Fibroblast of lung (primary cell): ENCODE results near the gene GRHL3. TPM values are rescaled to one million over a fixed set of nuclear protein-coding genes. Genes with fewer than 3 reads are reported as not detected.
A peak's percentile ranks its signal among the peaks of the same experiment; 100 is the strongest.

Experiments
- DNase-seq, 2 donors: peaks; one replicate each; pipeline versions ENCODE4 v3.0.0 to v3.0.0-alpha.2; 2010; ENCODE audit warnings: low read depth in 2 of 2
- H2AFZ ChIP-seq: 2 replicates; pipeline ENCODE4 v1.5.1; 2012; ENCODE audit warnings: low read length, control low read depth, inconsistent platforms
- H3K27ac ChIP-seq: 2 replicates; pipeline ENCODE4 v1.5.1; 2011; ENCODE audit warnings: low read length, control low read depth; ENCODE audit not compliant: insufficient read depth
- H3K27me3 ChIP-seq: 2 replicates; pipeline ENCODE4 v1.5.1; 2011; ENCODE audit warnings: mild to moderate bottlenecking, low read length; ENCODE audit not compliant: control insufficient read depth, insufficient read depth
- H3K36me3 ChIP-seq: 2 replicates; pipeline ENCODE4 v1.5.1; 2011; ENCODE audit warnings: low read length; ENCODE audit not compliant: control insufficient read depth, insufficient read depth
- H3K4me1 ChIP-seq: 2 replicates; pipeline ENCODE4 v1.5.1; 2011; ENCODE audit warnings: low read length; ENCODE audit not compliant: control insufficient read depth, insufficient read depth; ENCODE audit errors: extremely low read depth
- H3K4me2 ChIP-seq: 2 replicates; pipeline ENCODE4 v1.5.1; 2011; ENCODE audit warnings: low read length, control low read depth; ENCODE audit not compliant: insufficient read depth; ENCODE audit errors: extremely low read depth
- H3K4me3 ChIP-seq, 4 experiments: fragments of 200-600 bp in 1 of 4; sonication (generic) in 1 of 4; replicated peaks in 1 of 4; 2 replicates each; pipeline ENCODE4 v1.5.1; 2011 to 2016; ENCODE audit warnings: low read length in 4 of 4, low read depth in 3 of 4, mild to moderate bottlenecking in 3 of 4, control low read depth in 2 of 4, inconsistent platforms in 1 of 4, mixed read lengths in 1 of 4; ENCODE audit not compliant: insufficient read depth in 1 of 4; ENCODE audit errors: control extremely low read depth in 1 of 4
- H3K79me2 ChIP-seq: 2 replicates; pipeline ENCODE4 v1.5.1; 2012; ENCODE audit warnings: mild to moderate bottlenecking, low read length, inconsistent platforms; ENCODE audit not compliant: control insufficient read depth, insufficient read depth
- H3K9ac ChIP-seq: 2 replicates; pipeline ENCODE4 v1.5.1; 2011; ENCODE audit warnings: mild to moderate bottlenecking, low read length, control low read depth; ENCODE audit not compliant: insufficient read depth
- H3K9me3 ChIP-seq: 2 replicates; pipeline ENCODE4 v1.5.1; 2012; ENCODE audit warnings: low read depth, low read length; ENCODE audit not compliant: control insufficient read depth, insufficient read depth
- H4K20me1 ChIP-seq: 2 replicates; pipeline ENCODE4 v1.5.1; 2011; ENCODE audit warnings: low read length; ENCODE audit not compliant: control insufficient read depth, insufficient read depth; ENCODE audit errors: extremely low read depth
- EZH2 ChIP-seq: IDR thresholded peaks from 2 replicates; pipeline ENCODE4 v1.5.1; 2012; ENCODE audit warnings: low read length, control low read depth, mild to moderate bottlenecking; ENCODE audit errors: missing control alignments
- polyA plus RNA-seq, 2 donors: library from polyadenylated mRNA; depleted of rRNA in 1 of 2; stranded (reverse) in 1 of 2; unstranded in 1 of 2; fragments of >200 nt; gene quantifications; 2 replicates each; pipeline ENCODE4 v1.2.1, GENCODE V29; 2011 to 2012; ENCODE audit warnings: missing spikeins in 1 of 2
- total RNA-seq: library from RNA; depleted of rRNA; stranded (reverse); fragments of >200 nt; gene quantifications from 2 replicates; pipeline ENCODE4 v1.2.1, GENCODE V29; 2014
- TF ChIP-seq, protein P1 (sequence below), 2 donors: IDR thresholded peaks in 1 of 2; conservative IDR thresholded peaks in 1 of 2; 1 replicate in 1 of 2; 2 replicates in 1 of 2; pipeline ENCODE4 v1.5.1; 2011 to 2012; ENCODE audit warnings: low read length in 2 of 2, control low read depth in 1 of 2, inconsistent platforms in 1 of 2, low read depth in 1 of 2, mild to moderate bottlenecking in 1 of 2

GRHL3 gene
- total and polyA plus RNA-seq, 2 donors (not counting 1 experiment from before 2014, with no cell fraction given): 0.03 TPM; not detected in 1

DNA sequence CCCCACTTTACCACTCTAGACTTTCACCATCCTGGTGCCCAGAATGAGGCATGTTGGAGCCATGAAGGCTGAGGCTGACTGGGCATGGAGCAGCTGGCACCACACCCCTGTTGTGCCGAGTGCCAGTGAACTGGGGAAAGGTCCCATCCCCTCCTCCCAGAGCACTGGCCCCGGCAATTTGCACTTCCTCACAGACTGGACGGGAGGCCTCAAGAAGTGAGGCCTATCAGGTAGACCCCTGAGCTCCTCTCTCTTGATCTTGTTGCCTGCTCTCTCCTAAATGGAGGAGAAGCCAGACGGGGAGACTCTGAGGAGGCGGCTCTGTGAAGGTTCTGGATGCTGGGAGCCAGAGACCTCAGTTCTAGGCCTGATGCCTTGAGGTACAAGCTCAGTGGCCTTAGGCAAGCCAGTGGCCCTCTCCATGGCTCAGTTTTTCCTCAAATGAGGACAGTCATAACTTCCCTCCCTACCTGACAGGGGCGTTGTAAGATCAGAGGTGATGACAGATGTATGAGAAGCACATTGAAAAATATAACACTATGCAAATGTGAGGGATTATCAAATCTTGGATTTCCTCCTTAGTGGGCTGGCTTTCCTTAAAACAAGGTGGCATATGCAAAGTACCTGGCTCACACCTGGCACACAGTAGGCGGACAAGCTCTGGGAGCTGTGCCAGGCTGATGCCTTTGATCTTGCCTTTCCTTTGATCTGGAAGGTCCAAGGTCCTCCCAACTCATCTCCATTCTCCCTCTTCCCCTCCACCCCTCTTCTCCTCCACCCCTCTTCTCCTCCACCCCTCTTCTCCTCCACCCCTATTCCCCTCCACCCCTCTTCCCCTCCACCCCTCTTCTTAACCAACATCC lies 6.7 kb downstream of the GRHL3 start:
- Histone ChIP-seq H3K36me3 (no peaks in the 10 kb centered on the region), H2AFZ (no peak overlapping the region), H3K4me3 (no peak overlapping the region), H3K9ac (no peak overlapping the region), H4K20me1 (no peaks in the 10 kb centered on the region), H3K79me2 (no peaks in the 10 kb centered on the region), H3K4me2 (no peak overlapping the region), H3K9me3 (no peaks in the 10 kb centered on the region), H3K4me1 (no peaks in the 10 kb centered on the region), H3K27ac (no peak overlapping the region), H3K27me3 (peaks cover 57% of the 10 kb centered on the region)
- no peak for DNase-seq
- TF ChIP-seq, protein P1, sequence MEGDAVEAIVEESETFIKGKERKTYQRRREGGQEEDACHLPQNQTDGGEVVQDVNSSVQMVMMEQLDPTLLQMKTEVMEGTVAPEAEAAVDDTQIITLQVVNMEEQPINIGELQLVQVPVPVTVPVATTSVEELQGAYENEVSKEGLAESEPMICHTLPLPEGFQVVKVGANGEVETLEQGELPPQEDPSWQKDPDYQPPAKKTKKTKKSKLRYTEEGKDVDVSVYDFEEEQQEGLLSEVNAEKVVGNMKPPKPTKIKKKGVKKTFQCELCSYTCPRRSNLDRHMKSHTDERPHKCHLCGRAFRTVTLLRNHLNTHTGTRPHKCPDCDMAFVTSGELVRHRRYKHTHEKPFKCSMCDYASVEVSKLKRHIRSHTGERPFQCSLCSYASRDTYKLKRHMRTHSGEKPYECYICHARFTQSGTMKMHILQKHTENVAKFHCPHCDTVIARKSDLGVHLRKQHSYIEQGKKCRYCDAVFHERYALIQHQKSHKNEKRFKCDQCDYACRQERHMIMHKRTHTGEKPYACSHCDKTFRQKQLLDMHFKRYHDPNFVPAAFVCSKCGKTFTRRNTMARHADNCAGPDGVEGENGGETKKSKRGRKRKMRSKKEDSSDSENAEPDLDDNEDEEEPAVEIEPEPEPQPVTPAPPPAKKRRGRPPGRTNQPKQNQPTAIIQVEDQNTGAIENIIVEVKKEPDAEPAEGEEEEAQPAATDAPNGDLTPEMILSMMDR (conservative IDR thresholded peaks at IDR 0.05 in 1 of 2, IDR thresholded peaks at IDR 0.05 in 1 of 2; ENCODE audit: low read depth in 1 of 2, low read length in 2 of 2): no peak

DNA sequence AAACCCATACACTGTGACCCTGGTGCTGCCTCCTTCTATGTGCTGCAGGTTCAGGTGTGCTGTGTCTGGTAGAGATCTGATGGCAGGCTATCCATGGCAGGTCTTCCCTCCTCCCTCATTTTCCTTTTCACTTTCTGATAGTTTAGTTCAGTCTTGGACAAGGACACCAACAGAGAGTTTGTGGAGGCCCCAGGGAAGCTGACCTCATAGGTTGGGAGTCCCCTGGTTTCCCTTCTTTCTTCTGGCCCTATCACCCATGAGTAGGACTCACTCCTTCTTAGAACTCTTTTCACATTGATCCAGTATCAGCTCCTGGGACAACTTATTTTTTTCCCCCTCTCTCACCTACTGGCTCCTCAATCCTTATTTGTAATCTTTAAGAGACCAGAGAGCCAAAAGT lies 8.3 kb downstream of the GRHL3 start:
- Histone ChIP-seq H3K36me3 (no peaks in the 10 kb centered on the region), H4K20me1 (no peaks in the 10 kb centered on the region), H3K27me3 (peaks cover 49% of the 10 kb centered on the region), H3K27ac (no peak overlapping the region), H3K9ac (no peak overlapping the region), H3K9me3 (no peaks in the 10 kb centered on the region), H2AFZ (no peak overlapping the region), H3K4me1 (no peaks in the 10 kb centered on the region), H3K4me3 (no peak overlapping the region), H3K79me2 (no peaks in the 10 kb centered on the region), H3K4me2 (no peak overlapping the region)
- DNase-seq: no peak
- TF ChIP-seq, protein P1 (conservative IDR thresholded peaks at IDR 0.05 in 1 of 2, IDR thresholded peaks at IDR 0.05 in 1 of 2; ENCODE audit: low read depth in 1 of 2, low read length in 2 of 2): no peak
- TF ChIP-seq EZH2: no peak

DNA sequence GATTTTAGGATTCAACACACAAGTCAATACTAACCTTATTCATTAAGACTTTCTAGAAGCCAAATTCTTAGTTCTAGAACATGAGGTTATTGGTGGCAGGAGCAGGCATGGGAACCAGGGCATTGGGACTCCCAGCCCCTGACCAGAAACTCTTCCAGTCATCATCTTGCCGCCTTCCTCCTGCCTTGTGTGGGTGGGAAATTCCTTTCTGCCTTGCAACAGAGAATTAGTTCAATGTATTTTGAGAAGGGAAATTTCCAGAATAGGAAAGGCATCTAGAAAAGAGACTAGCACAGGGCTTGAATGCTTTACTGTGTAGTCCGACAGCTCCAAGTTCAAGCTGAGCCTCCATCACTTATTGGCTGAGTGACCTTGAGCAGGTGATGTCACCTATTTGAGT lies 8.7 kb downstream of the GRHL3 start:
- no peak overlapping the region for H3K4me2 ChIP-seq
- no peaks in the 10 kb centered on the region for H3K36me3 ChIP-seq
- H2AFZ ChIP-seq: no peak overlapping the region
- TF ChIP-seq, protein P1 (conservative IDR thresholded peaks at IDR 0.05 in 1 of 2, IDR thresholded peaks at IDR 0.05 in 1 of 2; ENCODE audit: low read depth in 1 of 2, low read length in 2 of 2): no peak
- TF ChIP-seq EZH2: no peak
- H3K27me3 ChIP-seq: peaks cover 45% of the 10 kb centered on the region
- no peaks in the 10 kb centered on the region for H3K4me1 ChIP-seq
- no peaks in the 10 kb centered on the region for H4K20me1 ChIP-seq
- H3K4me3 ChIP-seq: no peak overlapping the region
- H3K27ac ChIP-seq: no peak overlapping the region
- H3K79me2 ChIP-seq: no peaks in the 10 kb centered on the region
- peak in 1 of 2 donors; percentile 73 for DNase-seq
- H3K9me3 ChIP-seq: no peaks in the 10 kb centered on the region
- H3K9ac ChIP-seq: no peak overlapping the region
